IPS-11a (cell line): ENCODE data around the gene TSC2.
"Not testable (repeated sequence)": the region's sequence is repeated elsewhere in the genome, so short reads cannot be mapped to it uniquely, and the experiment has no call there.

Experiments used
- H3K4me3 ChIP-seq: one replicate; pipeline ENCODE4 v1.5.1; 2013; ENCODE audit warnings: low read depth, low read length, control low read depth

TSC2 gene

DNA sequence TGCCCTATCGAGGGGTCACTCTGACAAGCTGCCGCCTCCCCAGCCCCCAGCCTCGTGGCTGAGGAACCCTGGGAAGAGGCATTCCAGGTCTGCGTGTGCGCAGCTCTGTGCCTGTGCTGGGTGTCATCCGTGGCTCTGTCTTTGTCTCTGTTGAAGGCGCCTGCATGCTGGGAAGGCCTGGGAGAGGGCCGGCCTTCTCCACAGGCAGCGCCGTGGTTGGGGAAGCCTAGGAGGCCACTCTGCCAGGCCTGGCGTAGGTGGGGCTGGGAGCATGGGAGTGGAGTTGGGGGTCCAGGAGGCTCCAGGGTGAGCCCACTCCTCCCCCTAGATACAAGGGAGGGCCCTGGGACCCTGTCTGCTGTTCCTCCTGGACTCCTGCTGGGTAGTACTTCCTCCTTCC is 17.7 kb upstream of the TSC2 start:
- H3K4me3 ChIP-seq = no peak overlapping the region

DNA sequence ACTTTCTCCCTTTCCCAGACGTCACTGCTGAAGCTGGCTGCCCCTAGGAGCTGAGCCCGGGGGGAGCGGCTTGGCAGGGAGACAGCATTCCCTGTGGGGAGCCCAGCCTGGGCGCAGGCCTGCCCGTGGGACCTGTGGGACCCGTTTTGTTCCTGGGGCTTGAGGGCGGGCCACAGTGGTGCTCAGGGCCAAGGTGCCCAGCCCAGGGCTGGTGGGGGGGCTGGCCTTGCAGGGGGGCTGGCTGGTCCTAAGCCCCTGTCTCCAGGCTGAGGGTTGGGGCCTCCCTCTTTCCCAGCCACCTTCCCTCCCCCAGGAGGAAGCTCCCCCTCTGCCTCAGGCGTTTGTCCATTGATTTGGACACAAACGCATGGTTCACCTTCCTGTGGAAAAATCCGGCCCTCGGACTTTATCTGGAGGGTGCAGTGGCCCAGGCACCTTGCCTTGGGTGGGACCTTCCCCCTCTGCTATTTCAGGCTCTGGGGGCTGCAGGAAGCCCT is 16.7 kb upstream of the TSC2 start:
- no peak overlapping the region for H3K4me3 ChIP-seq

DNA sequence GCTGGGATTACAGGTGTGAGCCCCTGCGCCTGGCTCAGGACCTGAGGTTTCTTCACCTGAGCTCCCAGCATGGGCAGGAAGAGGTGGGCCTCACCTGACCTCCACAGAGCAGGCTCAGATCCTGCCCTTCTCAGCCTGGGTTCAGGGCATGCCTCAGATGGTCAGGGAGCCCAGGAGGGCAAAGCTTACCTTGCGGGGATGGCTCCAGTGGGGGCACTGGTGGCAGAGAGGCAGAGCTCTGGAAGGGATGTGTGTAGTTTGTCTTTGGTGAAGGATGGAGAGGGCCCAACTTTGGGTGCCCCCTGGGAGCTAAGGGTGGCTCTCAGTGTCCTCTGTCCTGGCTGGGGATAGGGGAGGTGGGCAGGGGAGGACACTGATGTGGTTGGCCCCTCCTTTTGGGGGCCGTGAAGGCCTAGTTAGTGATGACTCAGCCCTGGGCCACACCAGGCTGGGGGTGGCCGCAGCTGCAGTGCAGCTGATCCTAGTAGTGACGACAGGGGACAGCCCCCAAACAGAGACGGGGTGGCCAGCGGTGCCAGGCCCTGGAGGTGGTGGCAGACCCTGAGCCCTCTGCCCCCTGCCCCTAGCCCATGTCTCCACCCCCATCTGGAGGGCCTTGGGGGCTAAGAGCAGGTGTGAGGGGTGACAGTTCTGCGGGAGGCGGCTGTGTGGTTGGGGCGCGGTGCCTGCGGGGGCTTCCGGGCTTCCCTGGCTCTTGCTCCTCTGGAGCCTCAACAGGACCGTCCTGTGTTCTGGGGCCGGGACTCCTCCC is 15.3 kb upstream of the TSC2 start:
- H3K4me3 ChIP-seq = no peak overlapping the region

DNA sequence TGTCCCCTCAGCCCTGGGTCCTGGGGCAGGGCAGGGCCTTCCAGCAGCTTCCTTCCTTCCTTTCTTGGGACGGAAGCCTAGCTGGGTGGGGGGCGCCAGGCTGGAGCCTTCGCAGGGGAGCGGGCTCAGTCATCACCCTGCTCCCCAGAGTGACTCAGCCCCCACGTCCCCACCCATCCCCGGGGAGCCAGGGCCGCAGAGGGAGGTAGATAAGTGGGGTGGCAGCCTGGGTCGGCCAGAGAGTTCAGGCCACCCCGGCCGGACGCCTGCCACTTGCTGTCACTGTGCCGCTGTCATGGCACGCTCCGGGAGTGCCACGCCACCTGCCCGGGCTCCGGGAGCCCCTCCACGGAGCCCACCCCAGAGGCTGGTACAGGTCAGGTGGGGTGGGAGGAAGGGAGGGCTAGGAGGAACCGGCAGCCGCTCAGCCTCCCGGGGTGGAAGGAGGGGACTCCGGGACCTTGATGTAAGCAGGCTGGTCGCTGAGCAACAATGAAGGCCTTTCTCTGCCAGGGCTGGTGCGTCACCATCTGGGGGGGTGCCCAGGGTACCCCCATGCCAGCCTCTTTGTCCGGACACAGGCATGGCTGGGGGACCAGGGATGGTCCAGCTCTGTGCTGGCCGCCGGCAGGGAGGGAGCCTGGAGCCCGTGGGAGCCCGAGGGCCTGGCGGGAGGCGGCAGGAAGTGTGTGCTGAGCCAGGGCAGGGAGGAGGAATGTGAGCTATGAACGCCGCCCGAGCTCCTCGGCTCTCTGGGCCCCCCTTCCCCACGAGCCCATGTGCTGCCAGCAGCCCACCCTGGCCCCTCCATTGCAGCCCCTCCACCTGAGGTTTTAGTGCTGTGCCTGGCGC is 14.5 kb upstream of the TSC2 start:
- no peak overlapping the region for H3K4me3 ChIP-seq

DNA sequence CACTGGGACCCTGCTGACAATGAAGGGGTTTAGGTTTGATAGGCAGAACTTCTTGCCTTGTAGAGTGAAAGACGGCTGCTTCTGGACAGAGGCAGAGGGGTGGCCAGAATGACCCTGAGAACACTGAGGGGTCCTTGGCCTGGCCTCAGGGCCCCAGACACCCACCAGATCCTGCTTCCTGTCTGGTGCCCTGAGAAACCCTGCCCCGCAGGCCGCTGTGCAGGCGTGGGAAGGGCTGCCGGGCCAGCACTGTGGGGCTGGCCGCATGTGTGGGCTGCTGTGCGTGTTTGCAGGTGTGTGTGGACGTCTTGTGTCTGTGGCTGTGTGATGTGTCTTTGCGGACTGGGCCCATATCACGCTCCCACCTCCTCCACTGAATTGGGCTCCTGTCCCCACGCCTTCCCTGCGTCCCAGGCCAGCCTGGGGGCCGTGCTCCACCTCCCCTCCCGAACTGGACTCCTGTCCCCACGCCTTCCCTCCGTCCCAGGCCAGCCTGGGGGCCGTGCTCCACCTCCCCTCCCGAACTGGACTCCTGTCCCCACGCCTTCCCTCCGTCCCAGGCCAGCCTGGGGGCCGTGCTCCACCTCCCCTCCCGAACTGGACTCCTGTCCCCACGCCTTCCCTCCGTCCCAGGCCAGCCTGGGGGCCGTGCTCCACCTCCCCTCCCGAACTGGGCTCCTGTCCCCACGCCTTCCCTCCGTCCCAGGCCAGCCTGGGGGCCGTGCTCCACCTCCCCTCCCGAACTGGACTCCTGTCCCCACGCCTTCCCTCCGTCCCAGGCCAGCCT is 13.7 kb upstream of the TSC2 start:
- H3K4me3 ChIP-seq = not testable (repeated sequence)

DNA sequence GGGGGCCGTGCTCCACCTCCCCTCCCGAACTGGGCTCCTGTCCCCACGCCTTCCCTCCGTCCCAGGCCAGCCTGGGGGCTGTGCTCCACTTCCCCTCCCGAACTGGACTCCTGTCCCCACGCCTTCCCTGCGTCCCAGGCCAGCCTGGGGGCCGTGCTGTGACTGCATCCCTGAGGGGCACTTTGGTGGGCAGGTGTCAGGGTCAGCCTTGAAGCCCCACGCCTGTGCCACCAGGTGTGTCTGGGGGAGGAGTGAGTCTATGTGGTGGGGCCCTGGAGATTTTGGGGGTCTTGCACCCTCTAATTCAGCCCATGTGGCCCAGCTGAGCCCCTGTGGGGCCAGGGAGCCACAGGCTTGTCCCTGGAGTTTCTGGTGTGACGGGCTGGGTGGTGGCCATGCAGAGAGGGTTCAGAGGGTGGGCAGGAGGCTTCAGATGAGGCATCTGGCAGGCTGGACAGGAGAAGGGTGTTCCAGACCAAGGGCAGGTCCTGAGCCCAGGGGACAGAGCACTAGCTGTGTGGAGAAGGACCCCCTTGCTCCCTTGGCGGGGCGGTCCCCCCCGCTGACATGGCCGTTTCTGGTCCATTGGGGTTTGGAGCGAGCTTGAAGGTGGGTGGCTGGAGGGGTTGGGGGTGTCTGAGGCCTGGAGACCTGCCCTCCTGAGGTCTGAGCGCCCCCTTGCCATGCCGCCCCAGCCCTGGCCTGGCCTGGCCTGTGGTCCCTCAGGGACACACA is 12.9 kb upstream of the TSC2 start:
- H3K4me3 ChIP-seq = no peak overlapping the region

DNA sequence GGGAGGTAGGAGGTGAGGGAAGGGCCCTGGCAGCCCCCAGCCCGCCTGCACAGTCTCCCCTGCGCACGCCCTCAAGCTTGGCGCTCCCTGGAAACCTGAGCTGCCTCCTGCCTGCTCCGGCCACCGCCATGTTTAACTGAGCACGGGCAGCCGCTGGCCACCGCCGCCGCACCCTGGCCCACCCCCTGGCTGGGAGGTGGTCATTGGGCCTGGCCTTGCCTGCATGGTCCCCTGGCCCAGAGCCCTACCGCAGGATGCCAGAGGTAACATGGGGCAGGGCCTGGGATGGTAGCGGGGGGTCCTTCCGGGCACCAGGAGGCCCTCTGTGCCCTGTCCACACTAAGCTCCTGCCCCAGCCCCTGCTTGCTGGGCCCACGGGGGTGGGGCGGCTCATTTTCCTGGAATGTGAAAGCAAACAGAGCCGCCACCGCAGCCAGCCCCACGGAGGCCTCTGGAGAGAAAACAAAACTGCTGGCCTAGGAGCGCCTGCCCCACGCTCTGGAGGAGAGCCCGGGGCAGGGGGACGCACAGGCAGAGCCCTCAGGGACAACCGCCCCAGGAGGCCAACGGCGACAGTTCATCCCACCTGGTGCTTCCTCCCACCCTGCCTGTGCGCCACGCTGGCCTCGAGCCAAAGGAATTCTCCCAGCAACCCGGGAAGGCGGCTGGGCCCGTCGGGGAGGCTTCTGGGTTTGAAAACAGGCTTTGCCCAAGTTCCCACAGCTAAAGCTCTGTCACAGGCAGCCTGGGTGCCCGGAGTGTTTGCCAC is 12.2 kb upstream of the TSC2 start:
- no peak overlapping the region for H3K4me3 ChIP-seq

DNA sequence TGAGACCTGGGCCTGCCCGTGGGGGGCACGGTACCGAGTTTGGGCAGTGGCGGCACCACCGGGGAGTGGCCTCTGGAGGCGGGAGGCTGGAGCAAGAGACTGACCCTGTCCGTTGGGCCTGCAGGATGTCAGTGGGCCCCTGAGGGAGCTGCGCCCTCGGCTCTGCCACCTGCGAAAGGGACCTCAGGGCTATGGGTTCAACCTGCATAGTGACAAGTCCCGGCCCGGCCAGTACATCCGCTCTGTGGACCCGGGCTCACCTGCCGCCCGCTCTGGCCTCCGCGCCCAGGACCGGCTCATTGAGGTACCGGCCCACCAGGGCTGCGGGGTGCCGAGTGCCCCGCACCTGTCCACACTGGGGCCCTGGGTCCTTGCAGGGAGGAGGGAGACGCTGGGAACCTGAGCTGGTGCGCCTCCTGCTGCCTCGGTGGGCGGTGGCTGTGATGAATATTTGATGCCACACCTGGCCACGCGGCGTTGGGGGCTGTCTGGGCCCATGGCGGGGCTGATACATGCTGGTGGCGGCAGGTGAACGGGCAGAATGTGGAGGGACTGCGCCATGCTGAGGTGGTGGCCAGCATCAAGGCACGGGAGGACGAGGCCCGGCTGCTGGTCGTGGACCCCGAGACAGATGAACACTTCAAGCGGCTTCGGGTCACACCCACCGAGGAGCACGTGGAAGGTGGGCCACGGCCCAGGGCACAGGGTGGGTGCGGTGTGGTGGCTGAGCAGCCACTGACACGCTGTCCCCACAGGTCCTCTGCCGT is 11.4 kb upstream of the TSC2 start:
- H3K4me3 ChIP-seq = no peak overlapping the region

DNA sequence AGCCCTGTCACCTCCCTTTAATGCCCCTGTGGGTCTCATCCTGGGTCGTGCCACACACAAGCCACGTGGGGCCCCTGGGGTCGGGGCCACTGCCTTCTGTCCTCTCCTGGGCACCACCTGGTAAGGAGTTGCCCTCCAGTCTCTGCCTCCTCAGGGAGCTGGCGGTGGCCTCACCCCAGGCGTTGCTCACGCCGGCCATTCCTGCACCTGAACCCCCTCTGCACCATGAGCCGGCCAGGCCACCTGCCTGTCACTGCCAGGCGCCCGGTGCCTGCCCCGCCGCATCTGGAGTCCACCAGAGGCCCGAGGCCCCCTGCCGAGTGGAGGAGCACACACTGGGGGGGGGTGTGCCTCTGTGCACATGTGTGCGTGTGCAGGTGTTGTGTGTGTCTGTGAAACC is 10.7 kb upstream of the TSC2 start:
- no peak overlapping the region for H3K4me3 ChIP-seq

DNA sequence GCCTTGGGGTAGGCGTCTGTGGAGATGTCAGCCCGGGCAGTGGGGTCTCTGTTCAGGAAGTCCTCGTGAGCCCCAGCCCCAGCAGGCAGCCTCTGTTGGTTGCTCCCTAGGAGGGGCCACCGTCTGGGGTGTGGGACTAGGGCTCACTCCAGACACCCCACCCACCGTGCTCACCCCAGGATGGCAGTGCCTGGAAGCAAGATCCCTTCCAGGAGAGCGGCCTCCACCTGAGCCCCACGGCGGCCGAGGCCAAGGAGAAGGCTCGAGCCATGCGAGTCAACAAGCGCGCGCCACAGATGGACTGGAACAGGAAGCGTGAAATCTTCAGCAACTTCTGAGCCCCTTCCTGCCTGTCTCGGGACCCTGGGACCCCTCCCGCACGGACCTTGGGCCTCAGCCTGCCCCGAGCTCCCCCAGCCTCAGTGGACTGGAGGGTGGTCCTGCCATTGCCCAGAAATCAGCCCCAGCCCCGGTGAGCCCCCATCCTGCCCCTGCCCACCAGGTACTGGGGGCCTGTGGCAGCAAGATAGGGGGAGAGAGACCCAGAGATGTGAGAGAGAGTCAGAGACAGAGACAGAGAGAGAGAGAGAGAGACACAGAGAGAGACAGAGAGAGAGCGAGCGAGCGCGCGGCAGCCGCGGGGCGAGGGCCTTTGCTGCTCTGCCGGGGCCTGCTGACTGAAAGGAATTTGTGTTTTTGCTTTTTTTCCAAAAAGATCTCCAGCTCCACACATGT is 10.0 kb upstream of the TSC2 start:
- H3K4me3 ChIP-seq = no peak overlapping the region

DNA sequence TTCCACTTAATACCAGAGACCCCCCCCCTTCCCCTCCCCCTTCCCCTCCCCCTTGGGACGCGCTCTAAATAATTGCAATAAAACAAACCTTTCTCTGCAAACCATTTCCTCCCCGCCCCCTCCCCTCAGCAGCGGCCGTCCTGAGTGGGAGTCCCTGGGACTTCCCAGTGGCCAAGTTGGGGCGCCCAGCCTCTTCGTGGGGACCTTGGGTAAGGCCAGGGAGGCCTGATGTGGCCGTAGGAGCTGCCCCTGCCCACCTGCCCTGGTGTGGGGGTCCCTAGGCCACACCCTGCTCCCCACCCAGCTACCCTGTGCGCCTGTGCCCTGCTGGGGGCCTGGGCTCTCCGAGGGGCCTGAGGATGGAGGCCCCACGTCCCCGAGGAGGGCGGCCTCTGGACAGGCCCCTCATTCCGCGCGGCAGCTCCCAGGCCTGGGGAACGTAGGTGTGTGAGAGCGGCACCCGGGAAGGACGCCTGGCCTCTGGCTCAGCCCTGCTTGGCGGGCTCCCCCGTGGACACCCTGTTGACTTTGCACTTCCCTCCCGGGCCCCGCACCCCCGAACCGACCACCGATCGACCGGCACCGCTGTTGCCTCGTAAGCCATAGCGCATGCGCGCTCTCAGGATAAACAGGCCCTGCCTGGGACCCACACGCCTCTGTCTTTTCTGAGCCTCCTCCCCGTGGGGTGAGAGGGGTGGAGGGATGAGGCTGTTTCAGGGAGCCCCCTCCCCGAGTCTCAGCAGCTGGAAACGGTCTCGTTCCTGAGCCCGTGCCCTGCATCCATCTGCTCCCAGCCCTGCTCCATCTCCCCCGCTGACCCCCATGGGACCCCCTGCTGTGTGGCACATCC is 9.2 kb upstream of the TSC2 start:
- H3K4me3 ChIP-seq = no peak overlapping the region

DNA sequence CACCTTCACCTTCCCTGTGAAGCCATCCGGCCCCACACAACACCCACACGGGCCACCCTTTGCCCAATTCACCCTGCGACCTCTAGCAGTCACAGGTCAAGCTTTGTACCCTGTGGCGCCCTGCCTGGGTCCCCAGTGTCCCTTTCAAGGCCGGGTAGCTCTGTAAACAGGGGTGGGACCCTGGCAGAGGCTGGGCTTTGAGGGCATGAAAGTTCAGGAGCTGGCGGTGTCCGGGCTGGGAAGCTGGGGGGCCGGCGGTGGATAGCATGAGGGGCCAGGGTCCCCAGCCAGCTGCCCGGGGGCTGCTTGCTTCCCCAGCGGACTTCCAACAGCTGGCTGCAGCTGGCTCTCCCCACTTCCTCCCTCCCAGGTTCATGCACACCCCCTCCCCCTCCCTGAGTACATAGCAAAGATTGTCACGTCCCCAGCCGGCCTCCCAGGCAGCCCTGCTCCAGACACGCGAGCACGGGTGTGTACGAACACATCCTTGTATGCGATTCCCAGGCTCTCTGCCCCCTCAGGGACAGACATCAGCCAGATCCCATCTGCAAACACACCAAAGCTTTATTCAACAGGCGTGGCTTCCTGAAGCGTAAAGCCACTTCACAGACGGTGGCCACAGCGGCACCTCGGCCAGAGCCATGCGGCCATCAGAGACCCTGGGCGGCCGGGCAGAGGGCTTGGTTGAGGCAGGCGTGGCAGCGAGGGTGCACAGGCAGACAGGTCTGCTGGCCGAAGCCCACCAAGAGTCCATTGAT is 8.3 kb upstream of the TSC2 start:
- H3K4me3 ChIP-seq = no peak overlapping the region

DNA sequence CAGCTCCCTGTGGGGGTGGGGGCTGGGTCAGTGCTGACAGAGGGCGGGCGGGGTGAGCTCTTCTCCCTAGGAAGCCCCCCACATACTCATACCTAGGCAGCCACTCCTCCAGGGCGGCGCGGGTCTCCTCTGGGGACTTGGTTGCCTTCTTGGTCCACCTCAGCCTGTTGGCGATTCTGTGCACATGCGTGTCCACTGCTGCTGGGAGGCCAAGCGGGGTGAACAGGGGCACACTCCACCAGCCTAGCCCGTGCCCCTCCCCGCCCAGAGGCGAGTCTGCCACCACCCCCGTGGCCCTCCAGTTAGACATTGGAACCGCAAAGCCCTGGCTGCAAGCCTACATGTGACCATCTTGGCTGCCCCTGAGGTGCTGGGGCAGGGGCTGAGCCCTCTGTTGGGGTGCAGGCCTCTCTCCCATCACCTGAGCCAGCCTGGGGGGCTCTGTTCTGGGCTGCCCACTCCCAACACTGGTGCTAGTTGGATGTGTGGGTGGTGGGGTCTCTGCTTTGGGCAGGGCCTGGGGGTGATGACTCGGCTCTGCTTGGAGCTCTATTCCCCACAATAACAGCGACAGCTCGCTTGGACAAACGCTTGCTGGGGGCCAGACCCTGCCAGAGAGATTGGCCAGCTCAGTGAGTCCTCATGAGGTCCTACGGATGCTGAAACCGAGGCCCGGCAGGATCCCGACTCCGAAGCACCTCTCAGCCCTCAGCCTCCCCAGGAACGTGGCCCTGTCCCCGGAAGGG is 7.6 kb upstream of the TSC2 start:
- H3K4me3 ChIP-seq = no peak overlapping the region

DNA sequence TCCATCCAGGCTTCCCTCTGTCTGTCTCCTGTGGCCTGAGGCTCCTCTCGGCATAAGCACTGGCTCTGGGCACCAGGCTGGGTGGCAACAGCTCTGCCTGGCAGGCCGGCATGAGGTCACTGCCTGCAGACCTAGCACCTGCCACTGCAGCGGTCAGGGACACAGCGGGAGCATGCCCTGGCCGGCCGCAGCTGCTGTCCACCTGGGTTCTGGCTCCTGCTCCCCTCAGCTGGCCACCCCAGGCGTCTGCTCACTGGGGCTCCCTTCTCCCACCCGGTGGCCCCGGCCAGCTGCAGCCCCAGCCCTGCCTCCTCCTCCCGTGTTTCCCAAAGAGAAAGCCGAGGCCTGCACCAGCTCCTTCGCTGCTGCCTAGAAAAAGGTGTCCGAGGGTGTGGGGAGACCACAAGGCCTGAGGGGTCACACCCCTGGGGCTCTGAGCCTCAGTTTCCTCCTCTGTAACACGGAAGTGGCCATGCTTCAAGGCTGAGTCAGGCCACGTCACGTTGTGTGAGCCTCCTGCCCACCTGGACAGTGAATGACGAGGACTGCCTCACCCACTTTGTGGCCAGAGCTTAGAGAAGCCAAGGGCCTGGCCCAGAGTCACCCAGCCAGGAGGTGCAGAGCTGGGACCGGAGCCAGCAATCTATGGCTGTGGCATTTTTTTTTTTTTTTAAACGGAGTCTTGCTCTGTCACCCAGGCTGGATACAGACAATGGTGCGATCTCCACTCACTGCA is 6.8 kb upstream of the TSC2 start:
- no peak overlapping the region for H3K4me3 ChIP-seq

DNA sequence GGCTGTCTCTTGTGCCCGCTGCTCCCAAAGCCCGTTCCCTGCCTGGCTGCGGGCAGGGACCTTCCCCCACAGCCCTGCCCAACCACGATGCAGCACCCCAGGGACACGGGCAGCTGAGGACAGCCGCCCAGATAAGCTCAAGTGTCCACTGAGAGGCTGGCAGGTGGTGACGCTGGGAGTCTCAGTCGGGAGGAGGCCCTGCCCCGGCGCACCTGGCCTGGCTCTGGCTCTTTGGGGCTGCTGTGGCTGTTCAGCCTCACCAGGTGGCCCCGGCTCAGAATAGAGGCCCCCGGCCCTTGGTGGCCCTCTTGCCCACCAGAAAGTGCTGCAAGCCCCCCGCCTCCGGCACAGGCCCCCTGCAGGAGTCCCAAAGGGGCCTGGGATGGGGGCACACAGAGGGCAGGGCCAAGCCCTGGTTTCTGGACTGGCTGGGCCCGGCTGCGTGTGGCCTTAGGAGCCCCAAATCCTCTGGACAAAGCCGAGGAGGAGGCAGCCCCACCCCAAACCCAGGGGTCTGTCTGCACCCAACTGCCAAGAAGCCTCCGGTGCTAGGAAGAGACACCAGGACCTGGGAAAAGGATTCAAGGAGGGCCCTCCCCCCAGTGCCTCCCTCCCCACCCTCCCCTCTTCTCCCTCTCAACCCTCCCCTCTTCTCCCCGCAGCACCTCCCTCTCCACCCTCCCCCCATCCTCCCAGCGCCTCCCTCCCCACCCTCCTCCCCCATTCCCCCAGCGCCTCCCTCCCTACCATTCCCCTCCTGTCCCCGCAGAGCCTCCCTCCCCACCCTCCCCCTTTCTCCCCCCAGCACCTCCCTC is 5.4 kb upstream of the TSC2 start:
- no peak overlapping the region for H3K4me3 ChIP-seq
